HG02763 (cell line): Measurements from ENCODE around the gene PLEKHS1.

Source experiments
- ATAC-seq: cut with Tn5 transposase; IDR thresholded peaks from one replicate; pipeline ENCODE4 v1.9.1; 2021; ENCODE audit warnings: mild to moderate bottlenecking, moderate library complexity; ENCODE audit not compliant: unreplicated experiment

The PLEKHS1 gene

GRCh38 chr10:113751181-113751732 is at the start of gene PLEKHS1:
Gene PLEKHS1, plus strand, starts transcription at chr10:113751682. Its CDS starts 3,596 bp downstream, at chr10:113755278.
- no peak for ATAC-seq

GRCh38 chr10:113704637-113705343 is 46.7 kb upstream of the PLEKHS1 start:
- ATAC-seq = no peak

- no peak for ATAC-seq
These were observed 46.2 kb upstream of the PLEKHS1 start for GRCh38 chr10:113705344-113705652.

- ATAC-seq = no peak
These were observed 44.9 kb upstream of the PLEKHS1 start for GRCh38 chr10:113706623-113707022.

- ATAC-seq = no peak
These were observed 42.8 kb upstream of the PLEKHS1 start for GRCh38 chr10:113708640-113709039.

- no peak for ATAC-seq
These were observed 42.2 kb upstream of the PLEKHS1 start for GRCh38 chr10:113709221-113709838.

GRCh38 chr10:113711142-113711541 is 40.3 kb upstream of the PLEKHS1 start:
- ATAC-seq = no peak

- no peak for ATAC-seq
These were observed 39.5 kb upstream of the PLEKHS1 start for GRCh38 chr10:113712024-113712423.

- ATAC-seq = no peak
These were observed 38.5 kb upstream of the PLEKHS1 start for GRCh38 chr10:113712755-113713639.

GRCh38 chr10:113713640-113713982 is 37.9 kb upstream of the PLEKHS1 start:
- no peak for ATAC-seq

- no peak for ATAC-seq
These were observed 35.2 kb upstream of the PLEKHS1 start for GRCh38 chr10:113716109-113716910.

- no peak for ATAC-seq
These were observed 32.3 kb upstream of the PLEKHS1 start for GRCh38 chr10:113718969-113719822.

- ATAC-seq = no peak
These were observed 31.1 kb upstream of the PLEKHS1 start for GRCh38 chr10:113720386-113720785.

GRCh38 chr10:113732160-113732881 is 19.2 kb upstream of the PLEKHS1 start:
- no peak for ATAC-seq

- no peak for ATAC-seq
These were observed 18.5 kb upstream of the PLEKHS1 start for GRCh38 chr10:113732966-113733365.

GRCh38 chr10:113733635-113734034 is 17.8 kb upstream of the PLEKHS1 start:
- ATAC-seq = no peak

- peak; percentile 74 for ATAC-seq
These were observed 15.6 kb upstream of the PLEKHS1 start for GRCh38 chr10:113735913-113736312.

- ATAC-seq = no peak
These were observed 14.9 kb upstream of the PLEKHS1 start for GRCh38 chr10:113736576-113736975.

- ATAC-seq = no peak
These were observed 12.5 kb upstream of the PLEKHS1 start for GRCh38 chr10:113739031-113739430.
